RWPE1 (cell line): Measurements from ENCODE around the gene ARSD.

Experiments used
- CTCF ChIA-PET: fragments of 350-600 bp; sonication (Branson Sonifier 250); formaldehyde crosslinking; extraction: SDS; loops from one replicate; lab custom pipeline; 2021; lab: Yijun Ruan, JAX
- POLR2A ChIA-PET: fragments of 400-600 bp; formaldehyde crosslinking; extraction: SDS; loops from one replicate; lab custom pipeline; 2020; ENCODE audit warnings: antibody characterized with exemption; ENCODE audit not compliant: low non-redundant PET; lab: Yijun Ruan, JAX
- DNase-seq: peaks from one replicate; pipeline ENCODE4 v3.0.0; 2012; ENCODE audit warnings: low spot score
- H3K27ac ChIP-seq: fragments of 450-650 bp; 2 replicates; pipeline ENCODE4 v1.5.1; 2017
- CTCF ChIP-seq: fragments of 450-650 bp; conservative IDR thresholded peaks from 2 replicates; pipeline ENCODE4 v1.5.1; 2017; ENCODE audit warnings: low read depth, mild to moderate bottlenecking

Gene ARSD

GRCh38 chrX:2872671-2873277, 56.4 kb downstream of the ARSD start:
- DNase-seq: no peak
- TF ChIP-seq CTCF: no peak
- no peak overlapping the region for H3K27ac ChIP-seq
- ChIA-PET CTCF (no interaction called here), POLR2A (no interaction called here)

GRCh38 chrX:2871831-2872230, 57.3 kb downstream of the ARSD start:
- no peak for TF ChIP-seq CTCF
- CTCF ChIA-PET: no interaction called here

DNA sequence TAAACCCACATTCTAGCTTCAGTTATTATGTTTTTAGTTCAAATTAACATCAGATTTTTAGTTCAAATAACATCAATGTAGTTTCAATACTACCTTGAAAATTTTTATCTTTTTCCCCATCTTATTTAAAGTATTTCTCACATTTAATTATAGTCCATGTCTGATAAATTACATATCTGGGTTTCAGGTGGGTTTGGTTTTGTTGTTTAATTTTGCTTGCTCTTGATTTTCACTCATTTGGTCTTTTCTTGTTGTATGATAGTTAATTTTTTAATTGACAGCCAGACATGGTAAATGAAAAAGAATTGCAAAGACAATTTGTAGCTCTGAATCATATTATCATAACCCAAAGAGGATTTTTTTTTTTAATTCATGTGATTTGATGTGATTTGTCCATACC, 58.5 kb downstream of the ARSD start:
- no peak for DNase-seq
- no peak for TF ChIP-seq CTCF
- H3K27ac ChIP-seq: no peak overlapping the region
- ChIA-PET POLR2A (no interaction called here), CTCF (interaction anchor here (0.6 kb wide), 1 partner anchor 246 kb away, joined by 3 read pairs; no protein-coding TSS in a partner anchor)

More at GRCh38 chrX:2871831-2872230, 57.3 kb downstream of the ARSD start:
- DNase-seq: no peak
- H3K27ac ChIP-seq: no peak overlapping the region
- POLR2A ChIA-PET: no interaction called here

- POLR2A ChIA-PET: no interaction called here
- CTCF ChIA-PET: no interaction called here
- H3K27ac ChIP-seq: no peak overlapping the region
- no peak for TF ChIP-seq CTCF
- no peak for DNase-seq
These were observed 61.9 kb downstream of the ARSD start for GRCh38 chrX:2867206-2867605.

GRCh38 chrX:2863646-2864045, 65.5 kb downstream of the ARSD start:
- peak; percentile 4 for DNase-seq
- POLR2A ChIA-PET: no interaction called here
- no peak overlapping the region for H3K27ac ChIP-seq
- TF ChIP-seq CTCF: no peak
- CTCF ChIA-PET: no interaction called here

GRCh38 chrX:2862404-2862803, 66.7 kb downstream of the ARSD start:
- no peak overlapping the region for H3K27ac ChIP-seq
- CTCF ChIA-PET: no interaction called here
- TF ChIP-seq CTCF: no peak
- no peak for DNase-seq
- POLR2A ChIA-PET: no interaction called here
